GM19372 (cell line): ENCODE measurements around the gene SRSF8.
"Not testable (repeated sequence)": the region's sequence is repeated elsewhere in the genome, so short reads cannot be mapped to it uniquely, and the experiment has no call there.

Experiments
- ATAC-seq: cut with Tn5 transposase; IDR thresholded peaks from one replicate; pipeline ENCODE4 v1.9.1; 2021; ENCODE audit warnings: mild to moderate bottlenecking, low read depth, moderate library complexity; ENCODE audit not compliant: unreplicated experiment

SRSF8 gene, protein sequence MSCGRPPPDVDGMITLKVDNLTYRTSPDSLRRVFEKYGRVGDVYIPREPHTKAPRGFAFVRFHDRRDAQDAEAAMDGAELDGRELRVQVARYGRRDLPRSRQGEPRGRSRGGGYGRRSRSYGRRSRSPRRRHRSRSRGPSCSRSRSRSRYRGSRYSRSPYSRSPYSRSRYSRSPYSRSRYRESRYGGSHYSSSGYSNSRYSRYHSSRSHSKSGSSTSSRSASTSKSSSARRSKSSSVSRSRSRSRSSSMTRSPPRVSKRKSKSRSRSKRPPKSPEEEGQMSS

DNA sequence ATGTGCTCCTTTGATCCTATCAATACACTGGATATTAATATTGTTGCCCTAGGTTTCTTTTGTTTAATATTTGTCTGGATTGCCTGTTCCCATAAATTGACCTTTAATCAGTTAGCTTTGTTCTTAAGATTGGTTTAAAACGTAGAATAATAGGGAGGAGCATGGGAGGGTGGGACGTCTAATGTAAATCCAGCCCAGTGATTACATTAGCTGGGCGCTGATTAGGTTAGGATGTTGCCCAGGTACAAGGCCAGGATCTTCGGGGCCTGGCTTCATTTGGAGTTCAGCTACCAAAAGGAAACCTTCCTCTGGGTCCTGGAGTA is at the start of gene SRSF8:
Gene SRSF8 (plus strand): TSS at position 204 of the 323 bp plus-strand sequence. CDS start 308 bp downstream, outside the sequence.
- peak; percentile 30 for ATAC-seq

DNA sequence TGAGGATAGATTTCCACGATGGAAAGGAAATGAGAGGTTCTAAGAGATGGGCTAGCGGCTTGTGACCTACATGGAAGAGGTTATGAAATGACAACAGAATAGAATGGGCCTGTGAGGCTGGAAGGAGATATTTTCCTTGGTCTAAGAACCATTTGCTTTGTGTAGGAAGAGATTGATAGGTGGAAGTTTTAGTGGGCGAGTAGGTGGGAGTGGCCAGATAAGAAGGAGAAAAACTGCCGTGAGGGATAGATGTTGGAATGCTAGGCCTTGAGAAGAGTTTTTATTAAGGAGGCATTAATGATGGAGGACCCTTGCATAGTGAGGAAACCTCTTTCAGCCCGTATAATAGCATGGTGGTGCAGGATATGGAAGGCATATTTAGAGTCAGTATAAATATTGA is 45.3 kb upstream of the SRSF8 start:
- not testable (repeated sequence) for ATAC-seq

DNA sequence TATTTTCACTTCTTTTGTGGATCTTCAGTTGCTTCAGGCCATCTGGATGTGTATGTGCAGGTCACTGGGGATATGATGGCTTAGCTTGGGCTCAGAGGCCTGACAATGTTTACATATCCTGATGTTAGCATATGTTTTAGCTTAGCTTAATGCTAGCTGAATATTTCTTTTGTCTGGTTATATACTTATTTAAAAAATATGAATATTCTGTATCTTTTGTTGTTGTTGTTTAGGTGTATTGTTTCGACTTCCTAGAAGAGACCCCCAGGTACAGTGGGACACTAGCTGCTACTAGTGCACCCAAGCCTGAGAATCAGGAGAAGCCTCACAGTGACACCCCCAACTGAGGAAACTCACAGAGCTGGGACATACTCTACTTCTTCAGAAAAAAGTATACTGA is 41.8 kb upstream of the SRSF8 start, which contains the start of gene KDM4E:
Gene KDM4E (plus strand): TSS at position 301 of the 400 bp plus-strand sequence. CDS start 300 bp downstream, outside the sequence.
- ATAC-seq: no peak

DNA sequence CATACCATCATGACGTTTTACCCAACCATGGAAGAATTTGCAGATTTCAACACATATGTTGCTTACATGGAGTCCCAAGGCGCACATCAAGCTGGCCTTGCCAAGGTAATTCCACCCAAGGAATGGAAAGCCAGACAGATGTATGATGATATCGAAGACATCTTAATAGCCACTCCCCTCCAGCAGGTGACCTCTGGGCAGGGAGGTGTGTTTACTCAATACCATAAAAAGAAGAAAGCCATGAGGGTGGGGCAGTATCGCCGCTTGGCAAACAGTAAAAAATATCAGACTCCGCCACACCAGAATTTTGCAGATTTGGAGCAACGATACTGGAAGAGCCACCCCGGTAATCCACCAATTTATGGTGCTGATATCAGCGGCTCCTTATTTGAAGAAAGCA is 41.1 kb upstream of the SRSF8 start:
- not testable (repeated sequence) for ATAC-seq

DNA sequence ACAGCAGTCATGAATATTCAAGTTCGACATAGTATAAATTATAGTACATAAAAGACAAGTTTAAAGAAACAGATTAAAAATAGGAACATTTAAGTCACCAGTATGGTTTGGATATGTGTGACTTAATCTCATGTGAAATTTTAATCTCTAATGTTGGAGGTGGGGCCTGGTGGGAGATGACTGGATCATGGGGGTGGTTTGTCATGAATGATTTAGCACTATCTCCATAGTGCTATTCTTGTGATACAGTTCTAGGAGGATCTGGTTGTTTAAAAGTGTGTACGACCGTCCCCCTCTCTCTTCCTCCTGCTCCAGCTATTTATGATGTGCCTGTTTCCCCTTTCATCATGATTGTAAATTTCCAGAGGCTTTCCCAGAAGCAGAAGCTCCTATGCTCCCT is 38.4 kb upstream of the SRSF8 start:
- no peak for ATAC-seq

DNA sequence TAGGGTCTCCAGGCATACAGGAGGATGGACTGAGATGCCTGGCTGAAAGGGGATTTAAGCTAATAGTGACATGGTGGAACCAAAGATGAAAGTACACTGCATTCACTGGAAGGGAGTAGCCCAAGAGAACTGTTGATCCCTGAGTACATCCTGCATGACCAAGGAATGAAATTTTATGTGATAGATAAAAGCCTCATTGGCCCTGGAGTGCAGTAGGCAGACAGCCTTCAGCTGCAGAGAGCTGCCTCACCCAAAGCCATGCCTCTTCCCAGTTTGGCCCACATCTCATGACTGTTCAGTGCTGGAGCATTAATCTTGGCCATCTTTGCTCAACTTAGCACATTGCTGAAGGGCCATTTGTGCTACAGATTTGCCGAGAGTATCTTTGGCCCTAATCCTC is 33.7 kb upstream of the SRSF8 start:
- no peak for ATAC-seq

DNA sequence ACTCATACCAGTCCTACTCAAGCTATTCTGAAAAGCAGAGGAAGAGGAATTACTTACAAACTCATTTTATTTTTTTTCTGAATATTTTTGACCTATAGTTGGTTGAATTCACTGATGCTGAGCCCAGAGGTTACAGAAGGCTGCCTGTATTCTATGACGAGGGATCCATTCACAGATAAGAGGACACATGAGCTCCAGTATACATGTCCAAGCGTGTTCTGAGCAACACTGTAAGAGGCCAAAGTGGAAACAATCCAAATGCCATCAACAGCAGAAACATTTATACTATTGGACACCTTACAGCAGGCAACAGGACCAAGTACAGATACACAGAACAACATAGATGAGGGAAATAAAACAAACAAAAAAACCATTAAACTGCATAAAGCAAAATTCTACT is 31.4 kb upstream of the SRSF8 start:
- no peak for ATAC-seq

DNA sequence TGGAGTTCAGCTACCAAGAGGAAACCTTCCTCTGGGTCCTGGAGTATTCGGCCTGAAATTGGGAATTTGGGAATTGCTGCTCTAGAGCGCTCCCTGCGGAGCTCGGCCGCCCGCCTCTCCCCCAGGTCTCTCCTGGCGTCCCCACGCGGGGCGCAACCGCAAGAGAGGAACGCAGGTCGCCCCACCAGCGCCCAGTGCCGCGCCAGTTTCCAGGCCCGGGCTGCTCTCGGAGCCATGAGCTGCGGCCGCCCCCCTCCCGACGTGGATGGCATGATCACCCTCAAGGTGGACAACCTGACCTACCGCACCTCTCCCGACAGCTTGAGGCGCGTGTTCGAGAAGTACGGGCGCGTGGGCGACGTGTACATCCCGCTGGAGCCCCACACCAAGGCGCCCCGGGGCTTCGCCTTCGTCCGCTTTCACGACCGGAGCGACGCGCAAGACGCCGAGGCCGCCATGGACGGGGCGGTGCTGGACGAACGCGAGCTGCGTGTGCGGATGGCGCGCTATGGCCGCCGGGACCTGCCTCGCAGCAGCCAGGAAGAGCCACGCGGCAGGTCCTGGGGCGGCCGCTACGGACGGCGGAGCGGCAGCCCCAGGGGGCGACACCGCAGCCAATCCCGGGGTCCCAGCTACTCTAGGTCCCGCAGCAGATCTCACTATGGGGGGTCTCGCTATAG is 29.2 kb upstream of the SRSF8 start:
- not testable (repeated sequence) for ATAC-seq

DNA sequence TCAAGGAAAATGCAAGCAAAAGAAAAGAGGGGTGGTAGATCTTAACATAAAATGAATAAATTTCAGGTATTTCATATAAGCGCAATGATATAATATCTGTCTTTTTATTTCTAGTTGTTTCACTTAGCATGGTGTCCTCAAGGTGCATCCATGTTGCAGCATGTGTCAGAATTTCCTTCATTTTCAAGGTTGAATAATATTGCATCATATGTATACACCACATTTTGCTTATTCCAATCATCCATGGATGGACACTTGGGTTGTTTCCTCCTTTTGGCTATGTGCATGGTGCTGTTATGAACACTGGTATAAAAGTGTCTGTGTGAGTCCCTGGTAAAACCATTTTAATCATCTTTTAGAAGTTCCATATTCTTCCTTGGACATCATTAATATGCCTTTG is 24.5 kb upstream of the SRSF8 start:
- no peak for ATAC-seq

DNA sequence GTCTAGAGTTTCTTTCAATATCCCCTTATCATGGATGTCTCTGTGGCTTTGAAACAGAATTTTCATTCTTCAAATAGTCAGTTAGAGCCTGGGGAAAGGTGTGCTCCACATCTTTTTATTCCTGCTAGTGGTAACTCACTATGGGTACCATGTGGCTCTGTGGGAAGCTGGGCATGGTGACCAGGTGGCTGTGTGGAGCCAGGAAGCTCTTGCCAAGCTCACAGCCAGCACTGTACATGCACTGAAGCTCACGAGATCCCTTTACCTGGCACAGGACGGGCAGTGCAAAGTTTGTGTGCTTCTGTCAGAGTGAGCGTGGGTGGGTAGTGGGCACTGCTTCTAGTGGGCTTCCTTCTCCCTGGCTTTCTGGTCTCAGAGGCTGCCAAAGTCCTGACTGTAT is 23.8 kb upstream of the SRSF8 start:
- ATAC-seq: no peak

DNA sequence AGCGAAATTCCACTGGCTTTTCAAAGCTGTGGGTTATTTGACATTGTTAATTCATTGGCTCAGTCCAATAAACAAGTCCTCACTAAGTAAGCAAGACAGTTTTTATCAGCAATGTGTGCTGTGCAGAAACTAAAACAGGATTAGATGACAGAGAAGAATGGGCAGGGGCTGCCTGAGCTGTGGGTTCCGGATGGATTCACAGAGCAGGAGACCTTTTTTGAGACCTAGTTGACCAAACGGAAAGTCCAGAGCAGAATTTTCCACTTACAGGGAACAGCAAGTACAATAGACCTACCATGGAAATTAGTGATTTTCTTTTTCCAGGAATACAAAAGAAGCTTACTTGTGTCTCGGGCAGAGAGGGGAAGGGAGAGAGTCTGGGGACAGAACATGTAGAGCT is 22.7 kb upstream of the SRSF8 start:
- no peak for ATAC-seq

DNA sequence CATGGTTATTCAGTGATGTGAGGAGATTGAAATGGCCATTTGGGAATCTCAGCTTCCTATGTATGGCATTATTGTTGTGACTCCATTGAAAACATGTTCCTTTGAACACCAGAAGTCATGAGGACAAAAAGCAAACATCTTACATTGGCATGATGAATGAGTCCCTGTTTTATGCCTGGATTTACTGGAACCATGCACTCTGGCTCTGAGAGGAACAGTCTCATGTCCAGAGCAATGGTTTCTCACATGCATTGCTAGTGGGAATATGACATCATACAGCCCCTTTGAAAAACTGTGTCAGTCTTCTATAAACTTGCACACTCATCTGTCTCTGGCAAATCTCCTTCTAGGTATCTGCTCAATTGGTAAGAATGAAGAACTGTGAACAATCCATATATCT is 20.9 kb upstream of the SRSF8 start:
- ATAC-seq: no peak

DNA sequence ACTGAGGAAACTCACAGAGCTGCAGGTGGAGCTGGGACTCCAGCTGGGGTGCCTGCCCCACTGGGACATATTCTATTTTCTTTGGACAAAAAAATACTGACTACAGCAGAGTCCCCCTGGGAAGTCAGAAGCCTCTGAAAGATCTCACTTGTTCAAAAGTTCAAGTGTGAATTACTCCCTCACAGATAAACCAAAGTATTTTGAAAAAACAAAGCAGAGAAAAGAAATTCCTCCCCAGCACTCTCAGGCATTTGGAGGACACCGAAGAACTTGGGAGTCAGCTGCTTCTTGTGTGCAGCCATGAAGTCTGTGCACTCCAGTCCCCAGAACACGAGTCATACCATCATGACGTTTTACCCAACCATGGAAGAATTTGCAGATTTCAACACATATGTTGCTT is 17.6 kb upstream of the SRSF8 start, which contains the start of gene KDM4F:
Gene KDM4F (plus strand): TSS at position 301 of the 400 bp plus-strand sequence.
- ATAC-seq: not testable (repeated sequence)

DNA sequence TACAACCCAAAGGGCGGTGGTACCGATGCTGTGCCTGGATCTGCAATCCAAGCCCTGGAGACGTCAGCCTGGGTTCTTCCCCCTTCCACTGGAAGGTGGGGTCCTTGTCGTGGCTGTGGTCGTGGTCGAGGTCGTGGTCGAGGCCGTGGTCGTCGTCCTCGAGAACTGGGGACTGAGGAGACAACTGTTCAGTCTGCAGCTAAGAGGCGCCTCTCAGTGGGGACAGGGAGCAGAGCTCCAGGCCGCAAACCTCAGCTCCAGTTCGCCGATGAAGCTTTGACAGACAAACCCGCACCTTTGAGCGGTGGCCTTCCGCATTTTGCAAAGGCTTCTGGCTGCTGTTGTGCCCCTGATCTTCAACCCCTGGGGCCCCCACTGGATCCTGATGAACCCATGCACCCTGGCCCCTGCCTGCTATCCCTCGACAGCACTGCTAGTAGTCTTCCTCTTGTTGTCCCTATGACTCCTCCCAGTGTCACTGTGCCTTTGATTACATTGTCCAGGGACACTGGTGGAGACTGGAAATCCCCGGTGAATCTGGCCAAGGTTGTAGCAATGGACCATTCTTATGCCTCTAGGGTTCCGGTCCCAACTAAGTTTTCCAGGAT is 16.0 kb upstream of the SRSF8 start:
- no peak for ATAC-seq

DNA sequence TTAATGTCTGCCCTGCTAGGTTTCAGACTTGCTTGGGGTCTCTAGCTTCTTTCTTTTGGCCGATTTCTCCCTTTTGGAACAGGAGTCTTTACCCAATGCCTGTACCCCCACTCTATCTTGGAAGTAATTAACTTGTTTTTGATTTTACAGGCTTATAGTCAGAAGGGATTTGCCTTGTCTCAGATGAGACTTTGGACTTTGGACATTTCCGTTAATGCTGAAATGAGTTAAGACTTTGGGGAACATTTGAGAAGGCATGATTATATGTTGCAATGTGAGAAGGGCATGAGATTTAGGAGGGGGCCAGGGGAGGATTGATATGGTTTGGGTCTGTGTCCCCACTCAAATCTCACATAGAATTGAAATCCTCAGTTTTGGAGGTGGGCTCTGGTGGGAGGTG is 12.4 kb upstream of the SRSF8 start:
- no peak for ATAC-seq

DNA sequence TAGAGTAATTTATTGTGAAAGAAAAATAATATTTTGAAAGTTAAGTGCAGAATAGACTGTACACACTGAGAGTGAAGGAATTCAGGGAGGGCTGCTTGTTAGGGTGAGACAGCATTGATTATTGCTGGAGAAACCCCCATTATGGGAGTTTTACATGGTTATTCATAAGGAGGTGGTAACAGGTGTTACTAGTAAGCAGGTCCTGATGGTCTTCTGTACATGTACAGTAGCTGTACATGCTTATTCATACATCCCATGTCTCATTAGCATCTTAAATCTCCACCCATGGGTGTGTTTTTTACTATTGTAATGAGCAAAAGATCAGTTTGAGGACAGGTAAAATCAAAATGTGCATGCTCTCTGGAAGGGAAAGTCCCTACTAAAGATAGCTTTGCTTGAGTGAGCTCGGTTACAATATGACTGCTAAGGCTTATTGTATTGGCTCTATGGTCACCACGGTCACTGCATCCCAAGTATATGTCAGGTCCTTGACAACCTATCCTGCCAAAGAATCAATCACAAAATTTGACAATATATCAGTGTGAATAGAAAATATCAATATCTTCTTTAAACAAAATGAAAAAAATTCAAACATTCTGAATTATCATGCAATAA is 11.3 kb upstream of the SRSF8 start:
- peak; percentile 85 for ATAC-seq

DNA sequence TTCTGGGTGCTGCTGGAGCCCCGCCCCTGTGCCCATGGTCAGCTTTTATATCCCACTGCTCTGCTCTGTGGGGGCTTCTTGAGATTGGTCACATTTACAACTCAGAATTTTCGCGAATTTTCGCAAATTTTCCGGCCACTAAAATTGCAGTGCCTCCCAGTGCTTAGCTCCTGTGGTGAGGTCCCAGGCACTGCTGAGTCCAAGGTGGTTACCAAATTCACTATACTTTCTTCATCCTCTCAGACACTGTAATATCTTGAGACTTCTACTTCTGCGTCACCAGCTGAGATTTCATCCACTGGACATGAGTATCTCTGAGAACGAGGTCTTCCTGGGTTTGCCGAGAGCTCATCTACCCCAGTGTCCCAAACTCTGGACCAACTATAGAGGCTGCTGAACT is 8.8 kb upstream of the SRSF8 start:
- ATAC-seq: no peak

DNA sequence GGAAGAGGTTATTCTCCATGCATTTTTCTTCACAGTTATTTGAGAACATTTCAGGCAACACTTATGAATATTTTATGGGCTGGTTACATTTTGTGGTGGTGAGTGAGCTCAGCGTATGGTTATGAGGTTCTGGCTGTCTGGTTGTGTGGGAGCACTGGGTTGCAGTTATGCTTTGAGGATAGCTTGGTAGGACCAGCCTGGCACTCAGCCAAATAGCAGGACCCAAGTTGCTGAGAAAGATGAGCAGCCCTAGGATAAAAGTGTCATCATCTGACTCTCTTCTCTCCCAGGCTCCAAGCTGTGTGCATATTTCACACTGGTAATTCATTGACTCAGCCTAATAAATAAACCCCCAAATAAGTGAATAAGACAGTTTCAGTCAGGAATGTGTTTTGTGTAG is 8.1 kb upstream of the SRSF8 start:
- no peak for ATAC-seq

DNA sequence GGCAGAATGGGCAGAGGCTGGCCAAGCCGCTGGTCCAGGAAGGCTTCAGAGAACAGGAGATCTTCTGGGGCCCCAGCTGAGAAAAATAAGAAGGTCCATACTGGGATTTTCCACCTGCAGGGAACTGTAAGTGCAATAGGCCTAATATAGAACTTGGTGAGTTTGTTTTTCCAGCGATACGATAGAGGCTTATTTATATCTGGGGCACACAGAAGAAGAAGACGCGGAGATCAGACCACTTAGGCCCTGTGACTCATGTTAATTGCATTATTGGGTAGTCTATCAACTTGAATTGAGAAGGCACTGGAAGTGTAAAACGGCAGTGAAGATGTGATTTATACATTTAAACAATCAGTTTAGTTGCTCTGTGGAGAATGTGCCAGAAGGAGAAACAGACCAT is 7.7 kb upstream of the SRSF8 start:
- ATAC-seq: no peak

DNA sequence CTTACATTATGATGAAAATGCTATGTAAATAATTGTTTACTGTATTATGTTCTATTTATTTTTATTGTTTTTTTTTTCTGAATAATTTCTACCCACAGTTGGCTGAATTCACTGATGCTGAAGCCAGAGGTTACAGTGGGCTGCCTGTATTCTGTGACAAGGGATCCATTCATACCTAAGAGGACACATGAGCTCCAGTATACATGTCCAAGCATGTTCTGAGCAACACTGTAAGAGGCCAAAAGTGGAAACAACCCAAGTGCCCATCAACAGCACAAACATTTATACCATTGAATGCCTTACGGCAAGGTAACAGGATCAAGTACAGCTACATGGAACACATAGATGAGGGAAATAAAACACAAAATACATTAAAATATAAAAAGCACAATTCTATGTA is 1.4 kb upstream of the SRSF8 start:
- no peak for ATAC-seq
